HCT116 (cell line): ENCODE data around the gene TRIM29. TPM values are rescaled to one million over a fixed set of nuclear protein-coding genes. Genes with fewer than 3 reads are reported as not detected.

Experiments
- ATAC-seq: fragments of 200-7000 bp; cut with Tn5 transposase; 2 replicates; pipeline ENCODE4 v1.9.1; 2020; ENCODE audit warnings: mild to moderate bottlenecking, moderate library complexity
- BruUV-seq: library from RNA; stranded (reverse); fragments of 400-500 nt; replicated peaks from 2 replicates; lab custom pipeline; 2021; lab: Mats Ljungman, UMichigan
- CTCF ChIA-PET: fragments of 300-600 bp; sonication (Branson Sonifier 250); formaldehyde crosslinking; loops from one replicate; lab custom pipeline; 2021; ENCODE audit warnings: antibody characterized with exemption; lab: Charles Lee
- POLR2A ChIA-PET: fragments of 300-600, 350-600 bp; sonication (Branson Sonifier 250); formaldehyde crosslinking; loops from one replicate; lab custom pipeline; 2021; ENCODE audit warnings: antibody characterized with exemption; lab: Charles Lee
- RAD21 ChIA-PET, 2 experiments: fragments of 300-600 bp; sonication (Branson Sonifier 250); formaldehyde crosslinking; loops; one replicate each; lab custom pipeline; 2023; ENCODE audit warnings: low total read pairs in 2 of 2; ENCODE audit not compliant: uncharacterized antibody in 2 of 2, unreplicated experiment in 2 of 2, low non-redundant PET in 1 of 2; lab: Charles Lee
- DNase-seq: peaks from one replicate; pipeline ENCODE4 v3.0.0-alpha.2; 2010; ENCODE audit warnings: low read depth, low spot score
- H2AFZ ChIP-seq: fragments of 200-600 bp; shearing (Covaris generic), sonication (generic); 2 replicates; pipeline ENCODE4 v1.6.1; 2017; ENCODE audit warnings: low read depth, mixed run types, mixed read lengths, antibody characterized with exemption, low read length; ENCODE audit not compliant: poor library complexity, severe bottlenecking
- H3K27ac ChIP-seq: 2 replicates; pipeline ENCODE4 v1.5.1; 2012; ENCODE audit warnings: low read depth, low read length
- H3K27me3 ChIP-seq: fragments of 200-600 bp; sonication (generic); 2 replicates; pipeline ENCODE4 v1.6.1; 2016; ENCODE audit warnings: mixed run types, low read length, mixed read lengths; ENCODE audit not compliant: insufficient read depth
- H3K36me3 ChIP-seq, 2 experiments: fragments of 200-500 bp in 1 of 2; fragments of 200-600 bp in 1 of 2; sonication (Bioruptor generic) in 1 of 2; sonication (generic) in 1 of 2; 2 replicates each; pipeline versions ENCODE4 v1.5.1 to v1.6.1; 2014 to 2016; ENCODE audit warnings: low read length in 2 of 2, inconsistent platforms in 1 of 2, mixed read lengths in 1 of 2, mixed run types in 1 of 2; ENCODE audit not compliant: insufficient read depth in 2 of 2, control insufficient read depth in 1 of 2
- H3K4me1 ChIP-seq, 2 experiments: fragments of 200-600 bp in 1 of 2; sonication (generic) in 1 of 2; 2 replicates each; pipeline versions ENCODE4 v1.5.1 to v1.6.1; 2012 to 2017; ENCODE audit warnings: low read length in 2 of 2, inconsistent platforms in 1 of 2, mild to moderate bottlenecking in 1 of 2, mixed read lengths in 1 of 2, mixed run types in 1 of 2, moderate library complexity in 1 of 2; ENCODE audit not compliant: insufficient read depth in 2 of 2, control insufficient read depth in 1 of 2
- H3K4me2 ChIP-seq: fragments of 200-600 bp; sonication (generic); 2 replicates; pipeline ENCODE4 v1.6.1; 2017; ENCODE audit warnings: mixed run types, low read length, mixed read lengths
- H3K4me3 ChIP-seq, 2 experiments: fragments of 200-600 bp in 1 of 2; sonication (generic) in 1 of 2; replicated peaks in 1 of 2; 2 replicates each; pipeline ENCODE4 v1.5.1; 2011 to 2016; ENCODE audit warnings: low read length in 2 of 2, control low read depth in 1 of 2, low read depth in 1 of 2, mild to moderate bottlenecking in 1 of 2, mixed read lengths in 1 of 2, mixed run types in 1 of 2
- H3K79me2 ChIP-seq: fragments of 200-600 bp; sonication (generic); 2 replicates; pipeline ENCODE4 v1.6.1; 2017; ENCODE audit warnings: mild to moderate bottlenecking, mixed run types, low read length, moderate library complexity, mixed read lengths; ENCODE audit not compliant: insufficient read depth
- H3K9ac ChIP-seq: fragments of 200-600 bp; sonication (generic); 2 replicates; pipeline ENCODE4 v1.6.1; 2016; ENCODE audit warnings: low read length, mixed read lengths
- H3K9me2 ChIP-seq: fragments of 200-600 bp; sonication (generic), shearing (Covaris generic); 2 replicates; pipeline ENCODE4 v1.6.1; 2017; ENCODE audit warnings: mixed run types, mild to moderate bottlenecking, moderate library complexity; ENCODE audit not compliant: insufficient read depth
- H3K9me3 ChIP-seq, 2 experiments: fragments of 200-500 bp in 1 of 2; fragments of 200-600 bp in 1 of 2; sonication (Bioruptor generic) in 1 of 2; sonication (generic) in 1 of 2; 2 replicates each; pipeline ENCODE4 v1.6.1; 2014 to 2017; ENCODE audit warnings: low read length in 2 of 2, mixed read lengths in 2 of 2, inconsistent platforms in 1 of 2, low read depth in 1 of 2, mild to moderate bottlenecking in 1 of 2, mixed run types in 1 of 2, moderate library complexity in 1 of 2; ENCODE audit not compliant: control insufficient read depth in 1 of 2, insufficient read depth in 1 of 2
- H4K20me1 ChIP-seq: fragments of 200-600 bp; sonication (generic), shearing (Covaris generic); 2 replicates; pipeline ENCODE4 v1.6.1; 2017; ENCODE audit warnings: mixed run types, mild to moderate bottlenecking, moderate library complexity; ENCODE audit not compliant: insufficient read depth
- CBX3 ChIP-seq: IDR thresholded peaks from 2 replicates; pipeline ENCODE4 v1.6.1; 2012; ENCODE audit warnings: low read depth
- EGR1 ChIP-seq: IDR thresholded peaks from 2 replicates; pipeline ENCODE4 v1.6.1; 2012; ENCODE audit warnings: low read depth
- ELF1 ChIP-seq: IDR thresholded peaks from 2 replicates; pipeline ENCODE4 v1.6.1; 2012; ENCODE audit warnings: low read depth, borderline replicate concordance
- EZH2 ChIP-seq: fragments of 200-600 bp; sonication (generic); IDR thresholded peaks from 2 replicates; pipeline ENCODE4 v1.6.1; 2017; ENCODE audit warnings: antibody characterized with exemption, mixed run types
- FOSL1 ChIP-seq: IDR thresholded peaks from 2 replicates; pipeline ENCODE4 v1.6.1; 2012; ENCODE audit warnings: low read depth
- POLR2A ChIP-seq: IDR thresholded peaks from 2 replicates; pipeline ENCODE4 v1.7.0; 2011; ENCODE audit warnings: borderline replicate concordance; ENCODE audit not compliant: insufficient read depth, insufficient read length; ENCODE audit errors: extremely low read depth
- POLR2AphosphoS5 ChIP-seq: IDR thresholded peaks from 2 replicates; pipeline ENCODE4 v1.6.1; 2011; ENCODE audit warnings: mild to moderate bottlenecking, low read depth, low read length, moderate library complexity
- RAD21 ChIP-seq: IDR thresholded peaks from 2 replicates; pipeline ENCODE4 v1.6.1; 2012; ENCODE audit warnings: low read depth, mild to moderate bottlenecking
- SIN3A ChIP-seq: IDR thresholded peaks from 2 replicates; pipeline ENCODE4 v1.6.1; 2012; ENCODE audit warnings: low read depth
- SP1 ChIP-seq: IDR thresholded peaks from 2 replicates; pipeline ENCODE4 v1.6.1; 2012; ENCODE audit warnings: low read depth
- TCF7L2 ChIP-seq: IDR thresholded peaks from 2 replicates; pipeline ENCODE4 v1.7.0; 2011; ENCODE audit warnings: borderline replicate concordance, inconsistent platforms; ENCODE audit not compliant: insufficient read depth, insufficient read length; ENCODE audit errors: extremely low read depth
- ZFX ChIP-seq: fragments of 450-650 bp; IDR thresholded peaks from 2 replicates; pipeline ENCODE4 v1.6.1; 2017
- ZNF274 ChIP-seq: fragments of 200-500 bp; sonication (Bioruptor generic); IDR thresholded peaks from 2 replicates; pipeline ENCODE4 v1.6.1; 2014; ENCODE audit warnings: mild to moderate bottlenecking, low read depth, low read length, inconsistent platforms
- intact Hi-C: fragments of 100-400 bp; cut with micrococcal nuclease; formaldehyde crosslinking; loops from 2 replicates; pipeline ENCODE4 v1.10.0; 2022
- total RNA-seq: library from RNA; stranded (reverse); gene quantifications from one replicate; pipeline ENCODE4 v1.2.1, GENCODE V29; 2021; ENCODE audit not compliant: unreplicated experiment
- TF ChIP-seq, protein P1 (sequence below), 3 experiments: fragments of 200-600 bp in 1 of 3; sonication (generic) in 1 of 3; IDR thresholded peaks in 2 of 3; conservative IDR thresholded peaks in 1 of 3; 2 replicates each; pipeline ENCODE4 v1.5.1; 2012 to 2017; ENCODE audit warnings: low read depth in 2 of 3, low read length in 2 of 3, antibody characterized with exemption in 1 of 3, borderline replicate concordance in 1 of 3, control low read depth in 1 of 3, mild to moderate bottlenecking in 1 of 3, mixed read lengths in 1 of 3, mixed run types in 1 of 3, moderate library complexity in 1 of 3; ENCODE audit not compliant: insufficient read depth in 1 of 3
- TF ChIP-seq, protein P2 (sequence below): IDR thresholded peaks from 2 replicates; pipeline ENCODE4 v1.6.1; 2012
- TF ChIP-seq, protein P3 (sequence below): IDR thresholded peaks from 2 replicates; pipeline ENCODE4 v1.6.1; 2011; ENCODE audit warnings: mild to moderate bottlenecking, low read length, moderate library complexity; ENCODE audit not compliant: insufficient replicate concordance; ENCODE audit errors: extremely low read depth

The TRIM29 gene
- total RNA-seq, 1 experiment from 2014 or later = 0.54 TPM

GRCh38 chr11:120102864-120103122 lies 35.1 kb downstream of the TRIM29 start:
- Histone ChIP-seq H3K4me3 (no peak overlapping the region), H3K4me2 (no peak overlapping the region), H2AFZ (no peak overlapping the region), H3K9me2 (no peaks in the 10 kb centered on the region), H3K9me3 (no peaks in the 10 kb centered on the region), H3K79me2 (no peaks in the 10 kb centered on the region), H3K4me1 (no peaks in the 10 kb centered on the region), H3K27ac (no peak overlapping the region), H3K9ac (no peak overlapping the region), H4K20me1 (no peaks in the 10 kb centered on the region), H3K27me3 (peaks cover 20% of the 10 kb centered on the region; the same call in 1 of the 2 replicates)
- intact Hi-C loops = no loop called here
- BruUV-seq = no TSS peak
- ChIA-PET POLR2A (interaction anchor here (1.0 kb wide), 1 partner anchor 19 kb away, joined by 3 read pairs; no protein-coding TSS in a partner anchor), CTCF (interaction anchor here (0.7 kb wide), 1 partner anchor 1317 kb away, joined by 3 read pairs; no protein-coding TSS in a partner anchor), RAD21 (no interaction called here)
- ATAC-seq (no peak), DNase-seq (no peak)
- no peak for TF ChIP-seq EZH2
- TF ChIP-seq, protein P1, sequence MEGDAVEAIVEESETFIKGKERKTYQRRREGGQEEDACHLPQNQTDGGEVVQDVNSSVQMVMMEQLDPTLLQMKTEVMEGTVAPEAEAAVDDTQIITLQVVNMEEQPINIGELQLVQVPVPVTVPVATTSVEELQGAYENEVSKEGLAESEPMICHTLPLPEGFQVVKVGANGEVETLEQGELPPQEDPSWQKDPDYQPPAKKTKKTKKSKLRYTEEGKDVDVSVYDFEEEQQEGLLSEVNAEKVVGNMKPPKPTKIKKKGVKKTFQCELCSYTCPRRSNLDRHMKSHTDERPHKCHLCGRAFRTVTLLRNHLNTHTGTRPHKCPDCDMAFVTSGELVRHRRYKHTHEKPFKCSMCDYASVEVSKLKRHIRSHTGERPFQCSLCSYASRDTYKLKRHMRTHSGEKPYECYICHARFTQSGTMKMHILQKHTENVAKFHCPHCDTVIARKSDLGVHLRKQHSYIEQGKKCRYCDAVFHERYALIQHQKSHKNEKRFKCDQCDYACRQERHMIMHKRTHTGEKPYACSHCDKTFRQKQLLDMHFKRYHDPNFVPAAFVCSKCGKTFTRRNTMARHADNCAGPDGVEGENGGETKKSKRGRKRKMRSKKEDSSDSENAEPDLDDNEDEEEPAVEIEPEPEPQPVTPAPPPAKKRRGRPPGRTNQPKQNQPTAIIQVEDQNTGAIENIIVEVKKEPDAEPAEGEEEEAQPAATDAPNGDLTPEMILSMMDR (IDR thresholded peaks at IDR 0.05 in 2 of 3, conservative IDR thresholded peaks at IDR 0.05 in 1 of 3; ENCODE audit: borderline replicate concordance in 1 of 3, insufficient read depth in 1 of 3, low read depth in 2 of 3, low read length in 2 of 3) = no peak
- TF ChIP-seq, all 23 proteins: peak for 0
- no peaks in the 10 kb centered on the region for H3K36me3 ChIP-seq

DNA sequence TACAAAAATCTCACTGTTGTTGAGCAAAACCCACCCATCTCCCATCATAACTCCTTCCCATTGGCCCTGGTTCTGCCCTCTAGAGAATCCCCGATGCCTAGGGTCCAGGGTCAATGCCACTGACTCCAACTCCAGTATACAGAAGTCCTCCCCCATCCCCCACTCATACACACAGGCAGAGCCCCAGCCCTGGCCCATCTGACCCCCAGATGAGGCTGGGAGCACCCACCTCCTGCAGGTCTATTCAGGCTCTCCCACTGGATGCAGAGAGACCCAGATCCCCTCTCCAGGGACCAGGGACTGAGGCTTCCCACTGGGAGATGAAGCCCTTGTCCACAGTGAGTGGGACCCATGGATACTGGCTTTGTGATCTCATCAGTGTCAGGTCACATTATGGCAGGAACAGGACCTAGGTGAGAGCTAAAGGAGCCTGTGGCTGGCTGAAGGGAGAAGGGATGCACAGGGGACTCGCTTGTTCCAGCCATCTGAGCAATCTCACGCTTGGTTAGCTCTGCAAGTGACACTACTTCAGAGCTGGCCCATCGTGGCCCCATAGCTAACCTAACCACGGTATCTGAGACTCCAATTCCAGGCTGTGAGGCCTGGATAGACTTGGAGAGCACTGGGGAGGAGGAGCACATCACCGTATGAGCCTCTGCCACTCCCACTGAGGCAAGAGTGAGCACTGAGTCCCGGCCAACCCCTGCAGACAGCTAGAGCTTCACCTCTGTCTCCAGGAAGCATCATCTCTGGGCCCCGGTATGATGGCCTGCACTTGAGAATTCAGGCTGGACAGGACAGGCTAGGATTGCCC lies 35.7 kb downstream of the TRIM29 start:
- ChIA-PET POLR2A (interaction anchor here (1.0 kb wide), 1 partner anchor 19 kb away, joined by 3 read pairs; no protein-coding TSS in a partner anchor), CTCF (interaction anchor here (1.0 kb wide), 1 partner anchor 478 kb away, joined by 4 read pairs; no protein-coding TSS in a partner anchor)
- intact Hi-C loops = no loop called here
- no peak for TF ChIP-seq ZNF274
- TF ChIP-seq, protein P2, sequence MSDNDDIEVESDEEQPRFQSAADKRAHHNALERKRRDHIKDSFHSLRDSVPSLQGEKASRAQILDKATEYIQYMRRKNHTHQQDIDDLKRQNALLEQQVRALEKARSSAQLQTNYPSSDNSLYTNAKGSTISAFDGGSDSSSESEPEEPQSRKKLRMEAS = no peak
- no peak for TF ChIP-seq ZFX
- TF ChIP-seq TCF7L2 = no peak
- TF ChIP-seq EZH2 = no peak
- TF ChIP-seq, protein P3, sequence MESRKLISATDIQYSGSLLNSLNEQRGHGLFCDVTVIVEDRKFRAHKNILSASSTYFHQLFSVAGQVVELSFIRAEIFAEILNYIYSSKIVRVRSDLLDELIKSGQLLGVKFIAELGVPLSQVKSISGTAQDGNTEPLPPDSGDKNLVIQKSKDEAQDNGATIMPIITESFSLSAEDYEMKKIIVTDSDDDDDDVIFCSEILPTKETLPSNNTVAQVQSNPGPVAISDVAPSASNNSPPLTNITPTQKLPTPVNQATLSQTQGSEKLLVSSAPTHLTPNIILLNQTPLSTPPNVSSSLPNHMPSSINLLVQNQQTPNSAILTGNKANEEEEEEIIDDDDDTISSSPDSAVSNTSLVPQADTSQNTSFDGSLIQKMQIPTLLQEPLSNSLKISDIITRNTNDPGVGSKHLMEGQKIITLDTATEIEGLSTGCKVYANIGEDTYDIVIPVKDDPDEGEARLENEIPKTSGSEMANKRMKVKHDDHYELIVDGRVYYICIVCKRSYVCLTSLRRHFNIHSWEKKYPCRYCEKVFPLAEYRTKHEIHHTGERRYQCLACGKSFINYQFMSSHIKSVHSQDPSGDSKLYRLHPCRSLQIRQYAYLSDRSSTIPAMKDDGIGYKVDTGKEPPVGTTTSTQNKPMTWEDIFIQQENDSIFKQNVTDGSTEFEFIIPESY = no peak
- no peak for TF ChIP-seq POLR2AphosphoS5
- TF ChIP-seq SIN3A = no peak
- no peak for TF ChIP-seq POLR2A
- no peak for TF ChIP-seq EGR1
- no peak for TF ChIP-seq RAD21
- TF ChIP-seq ELF1 = no peak
- TF ChIP-seq SP1 = no peak
- TF ChIP-seq FOSL1 = no peak
- no peak for TF ChIP-seq CBX3

More for the DNA sequence above, 35.7 kb downstream of the TRIM29 start:
- peaks cover 20% of the 10 kb centered on the region; the same call in 1 of the 2 replicates for H3K27me3 ChIP-seq
- no peak overlapping the region for H3K4me2 ChIP-seq
- no peak overlapping the region for H3K4me3 ChIP-seq
- H3K9me3 ChIP-seq = no peaks in the 10 kb centered on the region
- no TSS peak for BruUV-seq
- H2AFZ ChIP-seq = no peak overlapping the region
- no peak overlapping the region for H3K27ac ChIP-seq
- DNase-seq (no peak), ATAC-seq (no peak)
- no peaks in the 10 kb centered on the region for H3K36me3 ChIP-seq
- no peaks in the 10 kb centered on the region for H3K79me2 ChIP-seq
- RAD21 ChIA-PET = no interaction called here
- no peaks in the 10 kb centered on the region for H3K4me1 ChIP-seq
- H3K9me2 ChIP-seq = no peaks in the 10 kb centered on the region
- no peaks in the 10 kb centered on the region for H4K20me1 ChIP-seq
- H3K9ac ChIP-seq = no peak overlapping the region
